Left ventricle myocardium superior (tissue), 1 donor: ENCODE data around the gene MUC15. TPM values are rescaled to one million over a fixed set of nuclear protein-coding genes. Genes with fewer than 3 reads are reported as not detected.

Experiments
- ATAC-seq: fragments of 200-7000 bp; cut with Tn5 transposase; one replicate; pipeline ENCODE4 v1.9.1; 2020; ENCODE audit warnings: mild to moderate bottlenecking, moderate library complexity
- DNase-seq: peaks from one replicate; pipeline ENCODE4 v3.0.0-alpha.2; 2020
- intact Hi-C: fragments of 100-400 bp; cut with micrococcal nuclease; formaldehyde crosslinking; loops from one replicate; pipeline ENCODE4 v1.11.0; 2022
- total RNA-seq: library from RNA; stranded (reverse); fragmentation: NEBNext Ultra II Directional; extraction: Animal tissue kit (Norgen Biotek cat#: 25700); gene quantifications from one replicate; pipeline ENCODE4 v1.2.1, GENCODE V29; 2021
- donor health status: DM: no; HTN: yes; CAD: no; lungs with severe emphysema.

Gene MUC15
- total RNA-seq, 1 donor from 2014 or later = not detected

DNA sequence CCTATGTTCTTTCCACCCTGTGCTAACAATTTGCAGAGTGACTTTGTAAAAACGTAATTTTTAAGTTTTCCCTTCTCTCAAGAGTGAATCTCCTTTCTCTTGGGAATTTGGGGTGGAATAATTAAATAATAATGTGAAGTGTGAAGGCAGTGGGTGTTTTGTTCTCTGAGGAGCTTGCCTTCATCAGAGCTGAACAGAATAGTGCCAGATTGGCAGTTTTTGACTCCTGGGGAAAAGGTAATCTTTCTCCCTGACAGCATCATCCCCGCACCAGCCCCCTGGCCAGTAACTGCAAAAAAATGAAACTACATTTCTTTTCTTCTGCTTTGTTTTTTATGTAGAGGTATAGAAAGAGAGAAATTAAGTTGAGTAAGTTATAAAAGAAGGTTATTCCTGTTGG is 59.9 kb downstream of the MUC15 start:
- ATAC-seq = no peak
- intact Hi-C loops = no loop called here
- no peak for DNase-seq

DNA sequence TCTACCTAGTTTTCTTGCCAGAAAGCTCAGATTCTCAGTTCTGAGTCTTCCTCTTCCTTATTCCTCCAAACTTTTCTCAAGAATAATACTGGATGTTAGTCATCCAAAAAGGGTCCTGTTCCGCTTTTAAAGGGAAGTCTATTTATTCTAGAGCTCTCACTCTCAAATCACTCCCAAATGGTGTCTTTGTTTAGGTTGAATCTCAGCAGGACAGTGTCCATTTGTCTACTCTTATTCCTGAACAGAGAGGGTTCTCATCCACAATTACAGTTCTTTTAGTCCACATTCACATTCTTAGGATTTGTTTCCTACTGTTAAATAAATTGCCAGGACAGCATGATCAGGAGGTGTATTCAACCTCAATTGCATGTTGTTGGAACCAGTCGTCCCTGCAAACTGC is 61.3 kb downstream of the MUC15 start:
- ATAC-seq (no peak), DNase-seq (no peak)
- intact Hi-C loops = no loop called here

- intact Hi-C loops = no loop called here
- no peak for ATAC-seq
- no peak for DNase-seq
Observed at GRCh38 chr11:26510164-26510563, 61.9 kb downstream of the MUC15 start.

Other genes with a start within 250 kb of the MUC15 start
- not detected for gene ANO3, start 240.1 kb downstream of the MUC15 start, total RNA-seq
- not detected for gene SLC5A12, start 149.8 kb upstream of the MUC15 start, total RNA-seq